Activated CD8-positive, alpha-beta memory T cell treated with anti-CD3 and anti-CD28 coated beads, Interleukin-2, amount 10 ng/mL, durations not matched to agents 7 days and 5 days (primary cell): ENCODE results near the gene KCNJ14. TPM values are rescaled to one million over a fixed set of nuclear protein-coding genes. Genes with fewer than 3 reads are reported as not detected.

Source experiments
- ATAC-seq: fragments of 150-1000 bp; cut with Tn5 transposase; one replicate; pipeline ENCODE4 v1.10.0; 2021; ENCODE audit warnings: moderate library complexity
- CTCF ChIA-PET: fragments of 350-600 bp; sonication (Branson Sonifier 250); formaldehyde crosslinking; loops from one replicate; lab custom pipeline; 2021; ENCODE audit warnings: antibody characterized with exemption; lab: Charles Lee
- DNase-seq: peaks from one replicate; pipeline ENCODE4 v3.0.0-alpha.2; 2020
- H3K27ac Mint-ChIP-seq: one replicate; pipeline ENCODE4 v1.8.0; 2021; ENCODE audit warnings: mild to moderate bottlenecking, mixed read lengths
- H3K27me3 Mint-ChIP-seq: one replicate; pipeline ENCODE4 v1.8.0; 2021; ENCODE audit warnings: mixed read lengths
- H3K36me3 Mint-ChIP-seq: one replicate; pipeline ENCODE4 v1.8.0; 2021; ENCODE audit warnings: mild to moderate bottlenecking, mixed read lengths
- H3K4me1 Mint-ChIP-seq: one replicate; pipeline ENCODE4 v1.8.0; 2021; ENCODE audit warnings: mixed read lengths
- H3K4me3 Mint-ChIP-seq: one replicate; pipeline ENCODE4 v1.8.0; 2021; ENCODE audit warnings: mild to moderate bottlenecking, moderate library complexity, mixed read lengths
- H3K9me3 Mint-ChIP-seq: one replicate; pipeline ENCODE4 v1.8.0; 2022; ENCODE audit warnings: low read depth, mixed read lengths
- total RNA-seq, 2 experiments: library from RNA; stranded (reverse); gene quantifications; one replicate each; pipeline ENCODE4 v1.2.3, GENCODE V29; 2021

KCNJ14 gene
- total RNA-seq: 1 to 10 TPM in 1 of 2 experiments, under 1 TPM in 1; 0.85 to 1.5 TPM

- Mint-ChIP-seq H3K27ac (no peak within 1 kb of the TSS), H3K9me3 (no peaks in the 10 kb centered on the region), H3K27me3 (no peaks in the 10 kb centered on the region), H3K4me1 (peaks cover 7% of the 10 kb centered on the region), H3K36me3 (peaks cover 18% of the 10 kb centered on the region), H3K4me3 (no peak within 1 kb of the TSS)
- no peak for DNase-seq
- CTCF ChIA-PET: no interaction called here
- ATAC-seq: no peak
Observed at GRCh38 chr19:48455171-48455907, at the start of gene KCNJ14. Gene KCNJ14 (plus strand): TSS chr19:48455574. CDS start chr19:48461725, 6,151 bp downstream.

- DNase-seq (no peak), ATAC-seq (no peak)
- no peaks in the 10 kb centered on the region for H3K9me3 Mint-ChIP-seq
- CTCF ChIA-PET: interaction anchor here (0.8 to 7.3 kb wide), 5 partner anchors 9 to 92 kb away, joined by 3 to 67 read pairs (median 4); partner anchors contain the start of gene KDELR1
- H3K27me3 Mint-ChIP-seq: peaks cover 13% of the 10 kb centered on the region
- peaks cover 34% of the 10 kb centered on the region for H3K4me1 Mint-ChIP-seq
- H3K27ac Mint-ChIP-seq: no peak overlapping the region
- H3K36me3 Mint-ChIP-seq: no peaks in the 10 kb centered on the region
- H3K4me3 Mint-ChIP-seq: no peak overlapping the region
Observed at GRCh38 chr19:48405850-48406249, 49.5 kb upstream of the KCNJ14 start.

- CTCF ChIA-PET: interaction anchor here (1.0 to 2.3 kb wide), 7 partner anchors 8 to 170 kb away, joined by 3 to 9 read pairs (median 5); partner anchors contain the start of genes KDELR1, SYNGR4 and TMEM143
- no peaks in the 10 kb centered on the region for H3K9me3 Mint-ChIP-seq
- peaks cover 36% of the 10 kb centered on the region for H3K4me1 Mint-ChIP-seq
- H3K36me3 Mint-ChIP-seq: no peaks in the 10 kb centered on the region
- ATAC-seq (no peak), DNase-seq (no peak)
- no peak overlapping the region for H3K4me3 Mint-ChIP-seq
- no peak overlapping the region for H3K27ac Mint-ChIP-seq
- peaks cover 32% of the 10 kb centered on the region for H3K27me3 Mint-ChIP-seq
Observed at GRCh38 chr19:48413879-48414587, 41.3 kb upstream of the KCNJ14 start.

- DNase-seq (peak; percentile 93), ATAC-seq (peak; percentile 62)
- peaks cover 40% of the 10 kb centered on the region for H3K4me1 Mint-ChIP-seq
- H3K36me3 Mint-ChIP-seq: no peaks in the 10 kb centered on the region
- H3K27ac Mint-ChIP-seq: no peak overlapping the region
- H3K4me3 Mint-ChIP-seq: peak overlapping the region; percentile 45
- peaks cover 32% of the 10 kb centered on the region for H3K27me3 Mint-ChIP-seq
- H3K9me3 Mint-ChIP-seq: no peaks in the 10 kb centered on the region
- CTCF ChIA-PET: interaction anchor here (1.0 to 2.3 kb wide), 5 partner anchors 12 to 169 kb away, joined by 4 to 9 read pairs (median 5); partner anchors contain the start of genes KDELR1, SYNGR4 and TMEM143
Observed at GRCh38 chr19:48415395-48415794, 40.0 kb upstream of the KCNJ14 start.

- Mint-ChIP-seq H3K9me3 (no peaks in the 10 kb centered on the region), H3K27ac (no peak overlapping the region), H3K27me3 (peaks cover 32% of the 10 kb centered on the region), H3K4me1 (peaks cover 40% of the 10 kb centered on the region), H3K4me3 (peak overlapping the region; percentile 45), H3K36me3 (no peaks in the 10 kb centered on the region)
- DNase-seq (no peak), ATAC-seq (no peak)
- CTCF ChIA-PET: no interaction called here
Observed at GRCh38 chr19:48415806-48416221, 39.6 kb upstream of the KCNJ14 start.

- Mint-ChIP-seq H3K4me3 (no peak overlapping the region), H3K4me1 (peaks cover 40% of the 10 kb centered on the region), H3K27ac (no peak overlapping the region), H3K9me3 (no peaks in the 10 kb centered on the region), H3K36me3 (no peaks in the 10 kb centered on the region), H3K27me3 (peaks cover 32% of the 10 kb centered on the region)
- no peak for ATAC-seq
- CTCF ChIA-PET: interaction anchor here (0.6 to 4.5 kb wide), 2 partner anchors 26 to 73 kb away, joined by 3 to 16 read pairs; partner anchors contain the start of gene KDELR1
- DNase-seq: no peak
Observed at GRCh38 chr19:48417421-48417820, 38.0 kb upstream of the KCNJ14 start.

- Mint-ChIP-seq H3K4me3 (peak overlapping the region; percentile 74), H3K9me3 (no peaks in the 10 kb centered on the region), H3K27ac (peak overlapping the region; percentile 89), H3K27me3 (peaks cover 33% of the 10 kb centered on the region), H3K4me1 (peaks cover 40% of the 10 kb centered on the region), H3K36me3 (no peaks in the 10 kb centered on the region)
- DNase-seq: peak; percentile 60
- CTCF ChIA-PET: interaction anchor here (0.5 to 4.5 kb wide), 6 partner anchors 13 to 187 kb away, joined by 3 to 16 read pairs (median 4); partner anchors contain the start of gene KDELR1
- ATAC-seq: peak; percentile 17
Observed at GRCh38 chr19:48418317-48419064, 36.9 kb upstream of the KCNJ14 start.

GRCh38 chr19:48419158-48419920 lies 36.0 kb upstream of the KCNJ14 start:
- ATAC-seq: peak; percentile 86
- Mint-ChIP-seq H3K27ac (peak overlapping the region; percentile 89), H3K4me3 (peak overlapping the region; percentile 74), H3K36me3 (no peaks in the 10 kb centered on the region), H3K4me1 (peaks cover 35% of the 10 kb centered on the region), H3K9me3 (no peaks in the 10 kb centered on the region), H3K27me3 (peaks cover 25% of the 10 kb centered on the region)
- CTCF ChIA-PET: interaction anchor here (0.7 to 4.5 kb wide), 5 partner anchors 14 to 187 kb away, joined by 3 to 16 read pairs (median 4); partner anchors contain the start of gene KDELR1
- peak; percentile 90 for DNase-seq

GRCh38 chr19:48421548-48421947 lies 33.8 kb upstream of the KCNJ14 start:
- DNase-seq (no peak), ATAC-seq (no peak)
- no peak overlapping the region for H3K4me3 Mint-ChIP-seq
- CTCF ChIA-PET: interaction anchor here (4.5 kb wide), 1 partner anchor 30 kb away, joined by 16 read pairs; the partner anchor contains the start of gene KDELR1
- H3K9me3 Mint-ChIP-seq: no peaks in the 10 kb centered on the region
- peaks cover 11% of the 10 kb centered on the region for H3K27me3 Mint-ChIP-seq
- no peaks in the 10 kb centered on the region for H3K36me3 Mint-ChIP-seq
- H3K4me1 Mint-ChIP-seq: peaks cover 24% of the 10 kb centered on the region
- no peak overlapping the region for H3K27ac Mint-ChIP-seq

GRCh38 chr19:48424694-48425219 lies 30.6 kb upstream of the KCNJ14 start:
- no peak overlapping the region for H3K4me3 Mint-ChIP-seq
- no peak overlapping the region for H3K27ac Mint-ChIP-seq
- H3K27me3 Mint-ChIP-seq: peaks cover 5% of the 10 kb centered on the region
- H3K36me3 Mint-ChIP-seq: no peaks in the 10 kb centered on the region
- no peaks in the 10 kb centered on the region for H3K9me3 Mint-ChIP-seq
- ATAC-seq: peak; percentile 65
- peaks cover 5% of the 10 kb centered on the region for H3K4me1 Mint-ChIP-seq
- CTCF ChIA-PET: interaction anchor here (0.7 kb wide), 1 partner anchor 135 kb away, joined by 3 read pairs; no protein-coding TSS in a partner anchor
- no peak for DNase-seq

- no peaks in the 10 kb centered on the region for H3K9me3 Mint-ChIP-seq
- ATAC-seq: no peak
- H3K4me1 Mint-ChIP-seq: peaks cover 8% of the 10 kb centered on the region
- no peak overlapping the region for H3K27ac Mint-ChIP-seq
- peaks cover 2% of the 10 kb centered on the region for H3K27me3 Mint-ChIP-seq
- no peak overlapping the region for H3K4me3 Mint-ChIP-seq
- no peaks in the 10 kb centered on the region for H3K36me3 Mint-ChIP-seq
- DNase-seq: no peak
- CTCF ChIA-PET: interaction anchor here (0.6 to 1.0 kb wide), 2 partner anchors 37 to 156 kb away, joined by 3 to 4 read pairs; partner anchors contain the start of gene KDELR1
Observed at GRCh38 chr19:48428670-48429069, 26.7 kb upstream of the KCNJ14 start.

- no peak for DNase-seq
- Mint-ChIP-seq H3K4me3 (no peak overlapping the region), H3K36me3 (no peaks in the 10 kb centered on the region), H3K27ac (no peak overlapping the region), H3K27me3 (peaks cover 19% of the 10 kb centered on the region), H3K4me1 (peaks cover 3% of the 10 kb centered on the region), H3K9me3 (no peaks in the 10 kb centered on the region)
- no peak for ATAC-seq
- CTCF ChIA-PET: interaction anchor here (1.5 kb wide), 1 partner anchor 10 kb away, joined by 3 read pairs; no protein-coding TSS in a partner anchor
Observed at GRCh38 chr19:48433337-48433736, 22.0 kb upstream of the KCNJ14 start.
